ENCODE measurements around the gene TRPM5. TPM values are rescaled to one million over a fixed set of nuclear protein-coding genes. Genes with fewer than 3 reads are reported as not detected.

Gene TRPM5
- total and polyA plus RNA-seq, 2 experiments from 2014 or later: not detected

DNA sequence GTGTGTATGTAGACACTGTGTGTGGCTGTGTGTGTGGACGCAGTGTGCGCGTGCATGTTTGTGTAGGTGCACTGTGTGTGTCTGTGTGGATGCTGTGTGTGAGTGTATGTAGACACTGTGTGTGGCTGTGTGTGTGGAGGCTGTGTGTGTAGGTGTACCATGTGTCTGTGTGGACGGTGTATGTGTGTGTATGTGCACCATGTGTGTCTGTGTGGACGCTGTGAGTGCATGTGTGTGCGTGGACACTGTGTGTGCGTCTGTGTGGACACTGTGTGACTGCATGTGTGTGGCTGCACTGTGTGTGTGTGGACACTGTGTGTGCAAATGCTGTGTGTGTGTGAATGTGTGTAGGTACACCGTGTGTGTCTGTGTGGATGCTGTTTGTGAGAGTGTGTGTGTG lies 10.3 kb downstream of the TRPM5 start:
- Mint-ChIP-seq H3K4me1 (no peaks in the 10 kb centered on the region), H3K9me3 (no peaks in the 10 kb centered on the region), H3K4me3 (no peak overlapping the region), H3K27ac (no peak overlapping the region), H3K27me3 (ENCODE audit: insufficient read depth, low read depth, poor library complexity) (peaks cover 12% of the 10 kb centered on the region), H3K36me3 (ENCODE audit: low read depth) (no peaks in the 10 kb centered on the region)
- Histone ChIP-seq H3F3A (replicated peaks; ENCODE audit: low read depth) (no peaks in the 10 kb centered on the region), H3K27ac (ENCODE audit: low read depth) (no peak overlapping the region), H3K27me3 (ENCODE audit: insufficient read depth) (peaks cover 3% of the 10 kb centered on the region; the same call in 1 of the 2 replicates), H3K36me3 (ENCODE audit: insufficient read depth) (no peaks in the 10 kb centered on the region), H3K4me1 (ENCODE audit: insufficient read depth) (no peaks in the 10 kb centered on the region), H4K20me1 (replicated peaks; ENCODE audit: insufficient read depth) (no peaks in the 10 kb centered on the region), H3K4me2 (no peak overlapping the region), H3K4me3 (no peak overlapping the region), H2AFZ (no peak overlapping the region), H3K9me2 (ENCODE audit: insufficient read depth) (no peaks in the 10 kb centered on the region), H3K79me2 (replicated peaks; ENCODE audit: insufficient read depth) (no peaks in the 10 kb centered on the region)
- TF ChIP-seq, protein P1, sequence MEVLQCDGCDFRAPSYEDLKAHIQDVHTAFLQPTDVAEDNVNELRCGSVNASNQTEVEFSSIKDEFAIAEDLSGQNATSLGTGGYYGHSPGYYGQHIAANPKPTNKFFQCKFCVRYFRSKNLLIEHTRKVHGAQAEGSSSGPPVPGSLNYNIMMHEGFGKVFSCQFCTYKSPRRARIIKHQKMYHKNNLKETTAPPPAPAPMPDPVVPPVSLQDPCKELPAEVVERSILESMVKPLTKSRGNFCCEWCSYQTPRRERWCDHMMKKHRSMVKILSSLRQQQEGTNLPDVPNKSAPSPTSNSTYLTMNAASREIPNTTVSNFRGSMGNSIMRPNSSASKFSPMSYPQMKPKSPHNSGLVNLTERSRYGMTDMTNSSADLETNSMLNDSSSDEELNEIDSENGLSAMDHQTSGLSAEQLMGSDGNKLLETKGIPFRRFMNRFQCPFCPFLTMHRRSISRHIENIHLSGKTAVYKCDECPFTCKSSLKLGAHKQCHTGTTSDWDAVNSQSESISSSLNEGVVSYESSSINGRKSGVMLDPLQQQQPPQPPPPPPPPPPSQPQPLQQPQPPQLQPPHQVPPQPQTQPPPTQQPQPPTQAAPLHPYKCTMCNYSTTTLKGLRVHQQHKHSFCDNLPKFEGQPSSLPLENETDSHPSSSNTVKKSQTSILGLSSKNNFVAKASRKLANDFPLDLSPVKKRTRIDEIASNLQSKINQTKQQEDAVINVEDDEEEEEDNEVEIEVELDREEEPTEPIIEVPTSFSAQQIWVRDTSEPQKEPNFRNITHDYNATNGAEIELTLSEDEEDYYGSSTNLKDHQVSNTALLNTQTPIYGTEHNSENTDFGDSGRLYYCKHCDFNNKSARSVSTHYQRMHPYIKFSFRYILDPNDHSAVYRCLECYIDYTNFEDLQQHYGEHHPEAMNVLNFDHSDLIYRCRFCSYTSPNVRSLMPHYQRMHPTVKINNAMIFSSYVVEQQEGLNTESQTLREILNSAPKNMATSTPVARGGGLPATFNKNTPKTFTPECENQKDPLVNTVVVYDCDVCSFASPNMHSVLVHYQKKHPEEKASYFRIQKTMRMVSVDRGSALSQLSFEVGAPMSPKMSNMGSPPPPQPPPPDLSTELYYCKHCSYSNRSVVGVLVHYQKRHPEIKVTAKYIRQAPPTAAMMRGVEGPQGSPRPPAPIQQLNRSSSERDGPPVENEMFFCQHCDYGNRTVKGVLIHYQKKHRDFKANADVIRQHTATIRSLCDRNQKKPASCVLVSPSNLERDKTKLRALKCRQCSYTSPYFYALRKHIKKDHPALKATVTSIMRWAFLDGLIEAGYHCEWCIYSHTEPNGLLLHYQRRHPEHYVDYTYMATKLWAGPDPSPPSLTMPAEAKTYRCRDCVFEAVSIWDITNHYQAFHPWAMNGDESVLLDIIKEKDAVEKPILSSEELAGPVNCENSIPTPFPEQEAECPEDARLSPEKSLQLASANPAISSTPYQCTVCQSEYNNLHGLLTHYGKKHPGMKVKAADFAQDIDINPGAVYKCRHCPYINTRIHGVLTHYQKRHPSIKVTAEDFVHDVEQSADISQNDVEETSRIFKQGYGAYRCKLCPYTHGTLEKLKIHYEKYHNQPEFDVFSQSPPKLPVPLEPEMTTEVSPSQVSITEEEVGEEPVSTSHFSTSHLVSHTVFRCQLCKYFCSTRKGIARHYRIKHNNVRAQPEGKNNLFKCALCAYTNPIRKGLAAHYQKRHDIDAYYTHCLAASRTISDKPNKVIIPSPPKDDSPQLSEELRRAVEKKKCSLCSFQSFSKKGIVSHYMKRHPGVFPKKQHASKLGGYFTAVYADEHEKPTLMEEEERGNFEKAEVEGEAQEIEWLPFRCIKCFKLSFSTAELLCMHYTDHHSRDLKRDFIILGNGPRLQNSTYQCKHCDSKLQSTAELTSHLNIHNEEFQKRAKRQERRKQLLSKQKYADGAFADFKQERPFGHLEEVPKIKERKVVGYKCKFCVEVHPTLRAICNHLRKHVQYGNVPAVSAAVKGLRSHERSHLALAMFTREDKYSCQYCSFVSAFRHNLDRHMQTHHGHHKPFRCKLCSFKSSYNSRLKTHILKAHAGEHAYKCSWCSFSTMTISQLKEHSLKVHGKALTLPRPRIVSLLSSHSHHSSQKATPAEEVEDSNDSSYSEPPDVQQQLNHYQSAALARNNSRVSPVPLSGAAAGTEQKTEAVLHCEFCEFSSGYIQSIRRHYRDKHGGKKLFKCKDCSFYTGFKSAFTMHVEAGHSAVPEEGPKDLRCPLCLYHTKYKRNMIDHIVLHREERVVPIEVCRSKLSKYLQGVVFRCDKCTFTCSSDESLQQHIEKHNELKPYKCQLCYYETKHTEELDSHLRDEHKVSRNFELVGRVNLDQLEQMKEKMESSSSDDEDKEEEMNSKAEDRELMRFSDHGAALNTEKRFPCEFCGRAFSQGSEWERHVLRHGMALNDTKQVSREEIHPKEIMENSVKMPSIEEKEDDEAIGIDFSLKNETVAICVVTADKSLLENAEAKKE (CRISPR knock-in tag; IDR thresholded peaks at IDR 0.05): no peak
- TF ChIP-seq NANOG (IDR thresholded peaks at IDR 0.05; ENCODE audit: borderline replicate concordance) (no peak), CREB1 (CRISPR knock-in tag; IDR thresholded peaks at IDR 0.05; ENCODE audit: low read depth) (no peak), POLR2AphosphoS5 (IDR thresholded peaks at IDR 0.05; ENCODE audit: low read depth) (no peak), ZNF114 (CRISPR knock-in tag; IDR thresholded peaks at IDR 0.05) (no peak), EZH2 (IDR thresholded peaks at IDR 0.05; ENCODE audit: low read depth, unreplicated experiment) (no peak)
- TF ChIP-seq, protein P2, sequence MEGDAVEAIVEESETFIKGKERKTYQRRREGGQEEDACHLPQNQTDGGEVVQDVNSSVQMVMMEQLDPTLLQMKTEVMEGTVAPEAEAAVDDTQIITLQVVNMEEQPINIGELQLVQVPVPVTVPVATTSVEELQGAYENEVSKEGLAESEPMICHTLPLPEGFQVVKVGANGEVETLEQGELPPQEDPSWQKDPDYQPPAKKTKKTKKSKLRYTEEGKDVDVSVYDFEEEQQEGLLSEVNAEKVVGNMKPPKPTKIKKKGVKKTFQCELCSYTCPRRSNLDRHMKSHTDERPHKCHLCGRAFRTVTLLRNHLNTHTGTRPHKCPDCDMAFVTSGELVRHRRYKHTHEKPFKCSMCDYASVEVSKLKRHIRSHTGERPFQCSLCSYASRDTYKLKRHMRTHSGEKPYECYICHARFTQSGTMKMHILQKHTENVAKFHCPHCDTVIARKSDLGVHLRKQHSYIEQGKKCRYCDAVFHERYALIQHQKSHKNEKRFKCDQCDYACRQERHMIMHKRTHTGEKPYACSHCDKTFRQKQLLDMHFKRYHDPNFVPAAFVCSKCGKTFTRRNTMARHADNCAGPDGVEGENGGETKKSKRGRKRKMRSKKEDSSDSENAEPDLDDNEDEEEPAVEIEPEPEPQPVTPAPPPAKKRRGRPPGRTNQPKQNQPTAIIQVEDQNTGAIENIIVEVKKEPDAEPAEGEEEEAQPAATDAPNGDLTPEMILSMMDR (conservative IDR thresholded peaks at IDR 0.05; ENCODE audit: low read depth in 2 of 2): no peak
- TF ChIP-seq, protein P3, sequence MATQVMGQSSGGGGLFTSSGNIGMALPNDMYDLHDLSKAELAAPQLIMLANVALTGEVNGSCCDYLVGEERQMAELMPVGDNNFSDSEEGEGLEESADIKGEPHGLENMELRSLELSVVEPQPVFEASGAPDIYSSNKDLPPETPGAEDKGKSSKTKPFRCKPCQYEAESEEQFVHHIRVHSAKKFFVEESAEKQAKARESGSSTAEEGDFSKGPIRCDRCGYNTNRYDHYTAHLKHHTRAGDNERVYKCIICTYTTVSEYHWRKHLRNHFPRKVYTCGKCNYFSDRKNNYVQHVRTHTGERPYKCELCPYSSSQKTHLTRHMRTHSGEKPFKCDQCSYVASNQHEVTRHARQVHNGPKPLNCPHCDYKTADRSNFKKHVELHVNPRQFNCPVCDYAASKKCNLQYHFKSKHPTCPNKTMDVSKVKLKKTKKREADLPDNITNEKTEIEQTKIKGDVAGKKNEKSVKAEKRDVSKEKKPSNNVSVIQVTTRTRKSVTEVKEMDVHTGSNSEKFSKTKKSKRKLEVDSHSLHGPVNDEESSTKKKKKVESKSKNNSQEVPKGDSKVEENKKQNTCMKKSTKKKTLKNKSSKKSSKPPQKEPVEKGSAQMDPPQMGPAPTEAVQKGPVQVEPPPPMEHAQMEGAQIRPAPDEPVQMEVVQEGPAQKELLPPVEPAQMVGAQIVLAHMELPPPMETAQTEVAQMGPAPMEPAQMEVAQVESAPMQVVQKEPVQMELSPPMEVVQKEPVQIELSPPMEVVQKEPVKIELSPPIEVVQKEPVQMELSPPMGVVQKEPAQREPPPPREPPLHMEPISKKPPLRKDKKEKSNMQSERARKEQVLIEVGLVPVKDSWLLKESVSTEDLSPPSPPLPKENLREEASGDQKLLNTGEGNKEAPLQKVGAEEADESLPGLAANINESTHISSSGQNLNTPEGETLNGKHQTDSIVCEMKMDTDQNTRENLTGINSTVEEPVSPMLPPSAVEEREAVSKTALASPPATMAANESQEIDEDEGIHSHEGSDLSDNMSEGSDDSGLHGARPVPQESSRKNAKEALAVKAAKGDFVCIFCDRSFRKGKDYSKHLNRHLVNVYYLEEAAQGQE (IDR thresholded peaks at IDR 0.05; ENCODE audit: unreplicated experiment): no peak
- ATAC-seq: no peak
- DNase-seq (ENCODE audit: low spot score): no peak

Measured in GM23338 (cell line).